ENCODE results near the gene USP24.
A peak's percentile ranks its signal among the peaks of the same experiment; 100 is the strongest.

USP24 gene

GRCh38 chr1:55222152-55222551, 7.0 kb upstream of the USP24 start:
- Histone ChIP-seq H3K36me3 (ENCODE audit: insufficient read depth, low read length) (no peaks in the 10 kb centered on the region), H3K9me3 (ENCODE audit: low read depth, low read length) (no peaks in the 10 kb centered on the region), H3K9ac (ENCODE audit: insufficient read length) (no peak overlapping the region), H3K4me3 (no peak overlapping the region), H3K27ac (no peak overlapping the region)
- no peak for DNase-seq (ENCODE audit: low read depth, low spot score)
- TF ChIP-seq FOXP2 (optimal IDR thresholded peaks at IDR 0.05; ENCODE audit: control extremely low read depth, extremely low read length, insufficient read depth) (no peak), POLR2AphosphoS5 (IDR thresholded peaks at IDR 0.05; ENCODE audit: borderline replicate concordance, low read depth, low read length) (no peak), EZH2 (IDR thresholded peaks at IDR 0.05) (no peak)

DNA sequence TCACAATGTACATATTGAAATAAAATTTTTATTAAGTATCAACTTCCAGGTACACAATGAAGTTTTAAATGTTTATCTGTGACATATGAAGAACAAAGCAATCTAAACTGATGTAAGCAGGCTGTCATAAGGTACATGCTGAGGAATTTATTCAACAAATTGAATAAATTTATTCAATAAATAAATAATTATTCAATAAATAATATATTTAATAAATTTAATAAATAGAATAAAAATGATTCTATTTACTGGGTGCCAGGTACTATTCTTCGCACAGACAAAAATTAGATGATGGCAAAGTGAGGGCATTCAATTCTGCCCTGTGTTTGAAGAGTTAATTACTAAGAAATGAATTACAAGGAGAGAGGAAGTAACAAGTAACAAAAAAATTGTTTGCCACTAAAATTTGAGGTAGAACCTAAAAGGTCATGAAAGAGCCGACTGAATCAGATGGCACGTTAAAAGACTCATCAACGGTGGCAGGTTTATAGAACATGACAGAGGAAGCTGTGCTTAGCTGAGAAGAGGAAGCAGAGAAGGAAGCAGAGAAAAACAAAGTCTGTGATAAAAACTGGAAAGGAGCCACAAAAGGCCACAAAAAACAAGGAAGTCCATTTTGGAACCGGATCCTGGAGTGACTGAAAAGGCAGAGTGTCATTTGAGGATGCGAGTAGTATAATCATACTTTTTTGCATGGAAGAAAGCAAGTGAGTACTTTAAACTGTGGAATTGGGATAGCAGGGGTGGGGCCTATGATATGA, 2.2 kb upstream of the USP24 start:
- Histone ChIP-seq H3K4me3 (no peak overlapping the region), H3K27ac (no peak overlapping the region), H3K9me3 (ENCODE audit: low read depth, low read length) (no peaks in the 10 kb centered on the region), H3K9ac (ENCODE audit: insufficient read length) (no peak overlapping the region), H3K36me3 (ENCODE audit: insufficient read depth, low read length) (peaks cover 3% of the 10 kb centered on the region; the same call in 1 of the 2 replicates)
- TF ChIP-seq FOXP2 (optimal IDR thresholded peaks at IDR 0.05; ENCODE audit: control extremely low read depth, extremely low read length, insufficient read depth) (no peak), POLR2AphosphoS5 (IDR thresholded peaks at IDR 0.05; ENCODE audit: borderline replicate concordance, low read depth, low read length) (no peak), EZH2 (IDR thresholded peaks at IDR 0.05) (no peak)
- DNase-seq (ENCODE audit: low read depth, low spot score) = no peak

- Histone ChIP-seq H3K4me3 (peak overlapping the region; percentile 97), H3K27ac (no peak overlapping the region), H3K9ac (ENCODE audit: insufficient read length) (peak overlapping the region; percentile 98), H3K9me3 (ENCODE audit: low read depth, low read length) (no peaks in the 10 kb centered on the region), H3K36me3 (ENCODE audit: insufficient read depth, low read length) (peaks cover 4% of the 10 kb centered on the region; the same call in 1 of the 2 replicates)
- TF ChIP-seq EZH2 (IDR thresholded peaks at IDR 0.05) (no peak), POLR2AphosphoS5 (IDR thresholded peaks at IDR 0.05; ENCODE audit: borderline replicate concordance, low read depth, low read length) (no peak), FOXP2 (optimal IDR thresholded peaks at IDR 0.05; ENCODE audit: control extremely low read depth, extremely low read length, insufficient read depth) (no peak)
- no peak for DNase-seq (ENCODE audit: low read depth, low spot score)
Measured at GRCh38 chr1:55216096-55216495, 932 bp upstream of the USP24 start.

GRCh38 chr1:55214934-55215193, 300 bp downstream of the USP24 start:
- H3K9me3 ChIP-seq (ENCODE audit: low read depth, low read length) = no peaks in the 10 kb centered on the region
- H3K27ac ChIP-seq = peak overlapping the region; percentile 85
- DNase-seq (ENCODE audit: low read depth, low spot score) = no peak
- TF ChIP-seq EZH2 (IDR thresholded peaks at IDR 0.05) (no peak), POLR2AphosphoS5 (IDR thresholded peaks at IDR 0.05; ENCODE audit: borderline replicate concordance, low read depth, low read length) (no peak), FOXP2 (optimal IDR thresholded peaks at IDR 0.05; ENCODE audit: control extremely low read depth, extremely low read length, insufficient read depth) (no peak)
- peaks cover 4% of the 10 kb centered on the region; the same call in 1 of the 2 replicates for H3K36me3 ChIP-seq (ENCODE audit: insufficient read depth, low read length)
- H3K4me3 ChIP-seq = peak overlapping the region; percentile 97
- peak overlapping the region; percentile 98 for H3K9ac ChIP-seq (ENCODE audit: insufficient read length)

GRCh38 chr1:55214212-55214933, 791 bp downstream of the USP24 start:
- TF ChIP-seq EZH2 (IDR thresholded peaks at IDR 0.05) (no peak), POLR2AphosphoS5 (IDR thresholded peaks at IDR 0.05; ENCODE audit: borderline replicate concordance, low read depth, low read length) (no peak; the same call in 1 of the 2 replicates), FOXP2 (optimal IDR thresholded peaks at IDR 0.05; ENCODE audit: control extremely low read depth, extremely low read length, insufficient read depth) (no peak)
- Histone ChIP-seq H3K4me3 (peak overlapping the region; percentile 97), H3K9me3 (ENCODE audit: low read depth, low read length) (no peaks in the 10 kb centered on the region), H3K9ac (ENCODE audit: insufficient read length) (peak overlapping the region; percentile 98), H3K36me3 (ENCODE audit: insufficient read depth, low read length) (peaks cover 4% of the 10 kb centered on the region; the same call in 1 of the 2 replicates), H3K27ac (no peak overlapping the region)
- no peak for DNase-seq (ENCODE audit: low read depth, low spot score)

GRCh38 chr1:55213885-55214211, 1.3 kb downstream of the USP24 start:
- H3K4me3 ChIP-seq = peak overlapping the region; percentile 97
- no peak for TF ChIP-seq POLR2AphosphoS5 (IDR thresholded peaks at IDR 0.05; ENCODE audit: borderline replicate concordance, low read depth, low read length)
- no peak for TF ChIP-seq EZH2 (IDR thresholded peaks at IDR 0.05)
- no peak for TF ChIP-seq FOXP2 (optimal IDR thresholded peaks at IDR 0.05; ENCODE audit: control extremely low read depth, extremely low read length, insufficient read depth)
- H3K9me3 ChIP-seq (ENCODE audit: low read depth, low read length) = no peaks in the 10 kb centered on the region
- peak overlapping the region; percentile 98 for H3K9ac ChIP-seq (ENCODE audit: insufficient read length)
- peaks cover 4% of the 10 kb centered on the region; the same call in 1 of the 2 replicates for H3K36me3 ChIP-seq (ENCODE audit: insufficient read depth, low read length)
- DNase-seq (ENCODE audit: low read depth, low spot score) = no peak
- H3K27ac ChIP-seq = 0 out of 2 replicates have a peak overlapping the region, but pooled peaks have one; percentile 37

DNA sequence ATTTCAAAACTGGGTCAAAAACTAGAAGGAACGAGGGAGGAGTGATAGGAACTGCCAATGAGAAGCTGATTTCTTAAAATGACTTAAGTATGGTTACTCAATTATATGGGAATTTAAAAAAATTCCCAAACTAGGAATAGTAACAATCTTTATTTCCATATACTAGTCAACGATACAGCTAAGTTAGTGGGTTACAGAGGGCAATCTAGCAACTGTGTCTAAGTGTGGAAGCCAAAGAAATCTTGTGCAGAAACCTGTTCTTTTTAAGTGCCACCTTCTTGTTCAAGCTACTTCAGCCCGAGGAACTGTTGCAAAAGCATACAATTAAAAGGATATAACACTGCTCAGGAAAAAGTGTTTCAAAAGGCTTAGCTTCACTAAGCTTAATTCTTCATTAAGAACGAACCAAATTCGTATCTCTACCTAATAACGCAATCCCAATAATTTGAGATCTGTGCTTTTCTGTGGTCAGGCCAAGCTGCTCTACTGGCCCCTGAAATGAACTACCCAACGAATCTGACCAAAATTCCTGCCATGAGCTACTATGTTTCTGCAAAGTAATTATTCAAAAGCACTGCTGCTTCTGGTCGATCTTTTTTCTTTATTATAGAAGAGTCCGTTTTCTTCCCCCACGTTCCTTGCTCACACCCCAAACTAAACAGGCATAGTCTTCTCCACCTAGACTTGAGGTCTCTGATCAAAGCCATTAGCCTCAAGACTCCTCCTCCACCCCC, 1.8 kb downstream of the USP24 start:
- no peaks in the 10 kb centered on the region for H3K9me3 ChIP-seq (ENCODE audit: low read depth, low read length)
- H3K36me3 ChIP-seq (ENCODE audit: insufficient read depth, low read length) = peaks cover 4% of the 10 kb centered on the region; the same call in 1 of the 2 replicates
- TF ChIP-seq EZH2 (IDR thresholded peaks at IDR 0.05) = no peak
- no peak for TF ChIP-seq FOXP2 (optimal IDR thresholded peaks at IDR 0.05; ENCODE audit: control extremely low read depth, extremely low read length, insufficient read depth)
- TF ChIP-seq POLR2AphosphoS5 (IDR thresholded peaks at IDR 0.05; ENCODE audit: borderline replicate concordance, low read depth, low read length) = no peak
- H3K9ac ChIP-seq (ENCODE audit: insufficient read length) = peak overlapping the region; percentile 98
- DNase-seq (ENCODE audit: low read depth, low spot score) = no peak
- H3K4me3 ChIP-seq = peak overlapping the region; percentile 97
- peak overlapping the region; percentile 37; the same call in 1 of the 2 replicates for H3K27ac ChIP-seq

Measured in SK-N-MC (cell line).